ENCODE measurements around the gene NIBAN1.

Gene NIBAN1

DNA sequence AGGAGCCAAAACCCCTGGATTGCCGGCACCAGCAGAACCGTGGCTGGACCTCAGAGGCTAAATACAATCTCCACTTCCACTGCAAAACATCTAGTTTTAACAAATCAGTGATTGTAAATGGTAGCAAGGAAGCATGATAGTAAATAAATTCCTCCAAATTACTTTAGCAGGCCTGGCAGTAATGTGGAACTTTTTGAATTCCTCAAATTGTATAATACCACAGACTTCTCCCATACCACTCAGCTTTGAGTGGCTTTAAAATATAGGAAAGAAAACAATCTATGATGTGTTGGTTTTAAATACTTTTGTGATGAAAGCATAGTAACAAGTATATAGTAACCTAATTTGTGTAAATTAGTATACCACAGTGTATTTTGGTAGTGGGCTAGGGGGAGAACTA is 34.1 kb downstream of the NIBAN1 start:
- TF ChIP-seq, protein P1, sequence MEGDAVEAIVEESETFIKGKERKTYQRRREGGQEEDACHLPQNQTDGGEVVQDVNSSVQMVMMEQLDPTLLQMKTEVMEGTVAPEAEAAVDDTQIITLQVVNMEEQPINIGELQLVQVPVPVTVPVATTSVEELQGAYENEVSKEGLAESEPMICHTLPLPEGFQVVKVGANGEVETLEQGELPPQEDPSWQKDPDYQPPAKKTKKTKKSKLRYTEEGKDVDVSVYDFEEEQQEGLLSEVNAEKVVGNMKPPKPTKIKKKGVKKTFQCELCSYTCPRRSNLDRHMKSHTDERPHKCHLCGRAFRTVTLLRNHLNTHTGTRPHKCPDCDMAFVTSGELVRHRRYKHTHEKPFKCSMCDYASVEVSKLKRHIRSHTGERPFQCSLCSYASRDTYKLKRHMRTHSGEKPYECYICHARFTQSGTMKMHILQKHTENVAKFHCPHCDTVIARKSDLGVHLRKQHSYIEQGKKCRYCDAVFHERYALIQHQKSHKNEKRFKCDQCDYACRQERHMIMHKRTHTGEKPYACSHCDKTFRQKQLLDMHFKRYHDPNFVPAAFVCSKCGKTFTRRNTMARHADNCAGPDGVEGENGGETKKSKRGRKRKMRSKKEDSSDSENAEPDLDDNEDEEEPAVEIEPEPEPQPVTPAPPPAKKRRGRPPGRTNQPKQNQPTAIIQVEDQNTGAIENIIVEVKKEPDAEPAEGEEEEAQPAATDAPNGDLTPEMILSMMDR (IDR thresholded peaks at IDR 0.05) = no peak

DNA sequence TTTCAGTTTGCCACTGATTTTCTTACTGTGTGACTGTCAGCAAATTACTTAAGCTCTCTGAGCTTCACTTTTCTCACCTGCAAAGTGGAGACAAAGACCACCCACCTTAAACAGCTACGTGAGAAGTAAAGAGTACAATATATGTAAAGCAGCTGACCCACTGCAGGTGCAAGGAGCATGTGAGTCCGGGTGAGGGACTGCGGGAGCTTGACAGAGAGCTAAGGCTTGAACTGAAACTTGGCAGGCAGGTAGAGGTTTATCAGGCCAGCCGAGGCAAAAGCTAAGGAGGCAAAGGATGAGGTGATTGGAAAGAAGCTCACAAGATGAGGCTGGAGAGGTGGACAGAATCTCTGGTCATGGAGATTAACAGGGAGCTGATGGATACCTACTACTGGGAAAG is 36.6 kb downstream of the NIBAN1 start:
- TF ChIP-seq, protein P1 (IDR thresholded peaks at IDR 0.05) = no peak

DNA sequence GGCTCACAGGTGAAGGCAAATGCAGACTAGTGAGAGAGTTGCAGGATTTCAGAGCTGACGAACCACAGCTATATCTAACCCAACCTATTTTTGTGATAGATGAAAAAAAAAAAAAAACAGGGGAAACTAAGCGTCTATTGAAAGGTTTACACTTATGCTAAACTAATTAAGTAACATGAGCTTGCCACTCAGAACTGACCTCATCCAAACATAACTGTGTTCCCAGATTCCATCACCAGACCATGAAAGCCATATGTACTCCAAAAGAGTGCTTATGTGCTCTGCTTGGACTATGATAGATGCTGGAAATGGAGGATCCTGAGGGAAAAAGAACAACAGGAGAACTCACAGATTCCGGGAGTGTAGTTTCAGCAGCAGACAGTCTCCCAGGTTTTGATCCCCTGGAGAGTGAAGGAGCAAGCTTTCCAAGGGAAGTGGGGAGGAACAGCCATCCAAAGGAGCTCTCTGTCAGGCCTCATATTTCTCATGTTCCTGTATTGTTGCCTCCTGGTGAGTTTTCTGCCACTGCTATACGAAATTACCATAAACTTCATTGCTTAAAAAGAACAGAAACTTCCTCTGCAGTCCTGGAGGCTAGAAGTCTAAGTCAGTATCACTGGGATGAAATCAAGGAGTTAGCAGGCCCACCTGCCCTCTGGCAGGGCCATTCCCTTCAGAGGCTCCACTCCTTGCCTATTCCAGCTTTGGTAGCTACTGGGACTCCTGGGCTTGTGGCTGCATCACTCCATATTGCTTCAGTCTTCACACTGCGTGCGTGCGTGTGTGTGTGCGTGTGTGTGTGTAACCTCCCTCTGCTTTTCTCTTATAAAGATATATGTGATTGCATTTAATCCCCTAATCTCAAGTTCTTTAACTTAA is 38.1 kb downstream of the NIBAN1 start:
- TF ChIP-seq, protein P1 (IDR thresholded peaks at IDR 0.05) = no peak

DNA sequence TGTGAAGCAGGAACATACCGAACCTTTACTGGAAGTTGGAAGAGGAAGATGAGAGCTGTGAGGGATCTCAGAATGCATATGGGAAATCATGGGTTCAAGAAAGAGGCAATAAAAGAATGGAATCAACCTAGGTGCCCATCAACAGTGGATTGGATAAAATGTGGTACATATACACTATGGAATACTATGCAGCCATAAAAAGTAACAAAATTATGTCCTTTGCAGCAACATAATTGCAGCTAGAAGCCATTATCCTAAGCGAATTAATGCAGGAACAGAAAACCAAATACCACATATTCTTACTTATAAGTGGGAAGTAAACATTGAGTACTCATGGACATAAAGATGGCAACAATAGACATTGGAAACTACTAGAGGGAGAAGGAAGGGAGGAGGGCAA is 40.4 kb downstream of the NIBAN1 start:
- TF ChIP-seq, protein P1 (IDR thresholded peaks at IDR 0.05) = no peak

DNA sequence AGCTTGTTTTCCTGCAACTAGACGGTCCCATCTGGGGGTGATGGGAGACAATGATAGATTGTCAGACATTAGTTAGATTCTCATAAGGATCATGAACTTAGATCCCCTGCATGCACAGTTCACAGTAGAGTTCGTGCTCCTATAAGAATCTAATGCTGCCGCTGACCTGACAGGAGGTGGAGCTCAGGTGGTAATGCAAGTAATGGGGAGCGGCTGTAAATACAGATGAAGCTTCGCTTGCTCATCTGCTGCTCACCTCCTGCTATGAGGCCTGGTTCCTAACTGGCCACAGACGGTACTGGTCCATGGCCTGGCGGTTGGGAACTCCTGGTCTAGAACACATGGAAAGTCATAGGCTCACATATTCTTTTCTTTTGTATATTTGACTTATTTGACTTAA is 42.0 kb downstream of the NIBAN1 start:
- TF ChIP-seq, protein P1 (IDR thresholded peaks at IDR 0.05) = no peak

DNA sequence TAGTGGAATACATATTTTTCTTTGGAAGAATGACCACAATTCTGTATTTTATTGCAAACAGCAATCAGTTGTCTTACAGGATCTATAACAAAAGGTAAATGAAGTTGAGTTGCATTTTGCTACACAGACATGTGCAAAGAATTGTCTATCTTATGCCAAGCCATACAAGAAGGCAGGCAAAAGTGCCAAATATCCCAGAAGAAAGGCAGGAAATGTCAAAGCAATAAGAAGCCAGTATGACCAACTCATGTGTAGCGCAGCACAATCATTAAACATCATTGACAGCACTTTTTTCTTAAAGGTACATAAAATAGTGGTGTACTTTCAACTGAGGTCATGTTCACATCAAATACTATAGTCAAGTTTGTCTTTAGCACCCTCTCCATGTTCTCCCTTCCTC is 42.7 kb downstream of the NIBAN1 start:
- TF ChIP-seq, protein P1 (IDR thresholded peaks at IDR 0.05) = no peak

DNA sequence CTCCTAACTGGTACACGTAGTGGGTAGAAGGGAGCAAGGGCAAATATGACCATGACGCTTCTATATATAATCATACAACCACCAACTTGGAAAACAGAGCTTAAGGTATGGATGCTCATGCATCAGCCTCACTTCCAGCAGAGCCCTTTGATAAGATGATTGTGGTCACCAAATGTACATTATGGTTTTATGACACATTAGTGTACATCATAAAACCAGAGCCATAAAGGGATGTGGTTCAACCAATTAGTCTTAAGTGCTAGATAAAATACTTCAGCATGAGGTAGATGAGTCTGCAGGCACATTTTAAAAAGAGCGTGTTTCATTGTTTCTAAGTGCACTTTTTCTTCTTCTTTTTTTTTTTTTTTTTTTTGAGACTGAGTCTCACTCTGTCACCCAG is 43.7 kb downstream of the NIBAN1 start:
- TF ChIP-seq, protein P1 (IDR thresholded peaks at IDR 0.05) = no peak
